H54 (cell line): ENCODE results near the gene HOXB5.

Experiments used
- DNase-seq: peaks from one replicate; pipeline ENCODE4 v3.0.0; 2011; ENCODE audit warnings: low spot score, mixed read lengths; ENCODE audit not compliant: insufficient read length
- FAIRE-seq: peaks from 3 replicates; lab custom pipeline; 2011; peaks lifted over from hg19 to GRCh38; lab: Jason Lieb, UNC
- POLR2A ChIP-seq: IDR thresholded peaks from 2 replicates; pipeline ENCODE4 v1.6.1; 2011; ENCODE audit warnings: low read depth, mild to moderate bottlenecking, low read length

HOXB5 gene

DNA sequence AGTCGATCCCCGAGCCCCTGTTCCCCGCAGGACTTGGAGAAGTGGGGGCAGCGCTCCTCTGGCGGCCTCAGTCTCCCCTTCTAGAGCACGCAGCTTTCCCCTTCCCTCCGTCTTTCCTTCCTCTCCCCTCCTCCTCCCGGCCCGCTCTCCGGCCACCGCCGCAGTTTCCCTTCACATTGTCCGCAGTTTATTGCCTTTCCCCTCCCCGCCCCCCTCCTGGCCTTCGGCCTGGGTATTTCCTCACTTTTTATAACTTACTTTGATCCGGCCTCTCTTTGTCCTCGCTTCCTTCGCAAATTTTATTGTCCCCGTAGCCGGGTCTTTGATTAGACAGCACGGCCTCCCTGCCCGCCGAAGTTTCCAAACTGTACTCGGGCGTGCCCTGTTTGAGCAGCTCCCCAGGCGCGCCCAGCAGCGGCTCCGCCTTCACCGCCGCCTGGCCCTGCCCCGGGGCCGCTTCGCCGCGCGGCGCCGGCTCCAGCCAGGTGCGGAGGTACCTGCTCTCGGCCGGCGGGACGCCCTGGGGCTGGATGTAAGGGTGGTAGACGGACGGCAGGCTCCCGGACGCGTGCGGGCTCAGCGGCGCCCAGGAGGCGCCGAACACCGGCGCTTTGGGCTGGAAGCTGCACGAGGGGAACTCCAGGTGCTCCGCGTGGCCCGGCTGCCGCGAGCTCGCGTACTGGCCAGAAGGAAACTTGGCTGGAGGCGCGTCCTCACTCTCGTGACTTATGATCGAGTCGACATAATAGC is 32.1 kb upstream of the HOXB5 start:
- FAIRE-seq (no peak), DNase-seq (no peak)
- no peak for TF ChIP-seq POLR2A

DNA sequence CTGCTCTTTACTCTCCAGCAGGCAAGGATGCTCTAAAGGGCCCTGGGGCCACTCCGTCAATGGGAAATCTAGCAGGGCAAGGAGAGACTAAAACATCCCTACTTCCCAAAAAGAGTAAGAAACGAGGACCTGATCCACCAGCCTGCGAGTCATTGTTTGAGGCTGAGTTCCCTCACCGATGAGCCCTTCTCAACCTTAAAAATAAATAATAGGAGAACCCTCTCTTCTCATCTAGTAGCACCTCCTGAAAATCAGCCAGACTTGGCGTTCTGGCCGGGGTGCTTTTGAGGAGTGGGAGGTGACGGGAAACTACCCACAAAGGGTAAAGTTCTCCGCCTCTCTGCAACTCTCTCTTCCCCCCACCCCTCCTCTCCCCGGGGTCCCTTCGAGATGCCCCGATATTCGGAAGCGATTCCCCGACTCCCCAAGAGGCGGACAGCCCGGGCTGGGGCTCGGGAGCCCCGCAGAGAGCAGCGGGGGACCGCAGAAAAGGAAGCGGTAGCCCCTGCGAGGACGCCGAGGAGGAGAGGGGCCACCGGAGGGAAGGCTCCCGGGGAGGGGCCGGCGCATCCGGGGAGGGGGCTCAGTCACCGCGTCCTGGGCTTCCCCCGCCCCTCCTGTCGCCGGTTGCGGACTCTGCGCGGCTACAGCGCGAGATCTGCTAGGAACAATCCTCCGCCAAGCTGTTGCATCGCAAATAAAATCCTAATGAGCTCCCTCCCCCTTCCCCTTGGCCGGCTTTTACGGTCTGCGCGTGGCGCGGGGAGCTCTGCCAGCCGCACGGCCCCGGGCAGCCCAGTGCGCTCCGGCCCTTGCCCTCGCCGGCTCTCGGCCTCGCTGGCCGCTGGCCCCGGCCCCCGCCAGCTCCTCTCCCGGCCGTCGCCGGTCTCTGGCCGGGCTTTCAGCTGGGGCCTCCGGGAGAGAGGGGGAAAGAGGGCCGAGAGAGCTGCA is 31.2 kb upstream of the HOXB5 start:
- DNase-seq (no peak), FAIRE-seq (no peak)
- TF ChIP-seq POLR2A = no peak

DNA sequence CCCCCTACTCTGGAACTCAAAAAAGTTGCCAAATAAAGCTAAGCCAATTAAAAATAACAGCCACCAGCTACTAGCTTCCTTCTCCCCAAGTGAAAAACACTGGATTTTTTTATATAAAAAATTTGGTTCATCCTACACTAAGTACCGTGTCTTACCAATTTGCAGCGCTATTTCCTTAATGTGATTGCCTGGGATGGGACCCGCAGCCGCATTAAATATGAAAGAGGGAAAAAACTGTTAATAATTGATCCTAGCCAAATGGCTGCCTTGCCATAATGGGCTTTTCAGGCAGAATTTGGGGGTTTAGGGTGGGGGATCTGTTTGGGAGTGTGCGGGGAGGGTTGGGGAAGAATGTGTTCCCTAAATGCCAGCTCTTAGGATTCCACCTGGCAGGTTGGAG is 30.5 kb upstream of the HOXB5 start:
- TF ChIP-seq POLR2A = no peak
- FAIRE-seq (no peak), DNase-seq (no peak)

DNA sequence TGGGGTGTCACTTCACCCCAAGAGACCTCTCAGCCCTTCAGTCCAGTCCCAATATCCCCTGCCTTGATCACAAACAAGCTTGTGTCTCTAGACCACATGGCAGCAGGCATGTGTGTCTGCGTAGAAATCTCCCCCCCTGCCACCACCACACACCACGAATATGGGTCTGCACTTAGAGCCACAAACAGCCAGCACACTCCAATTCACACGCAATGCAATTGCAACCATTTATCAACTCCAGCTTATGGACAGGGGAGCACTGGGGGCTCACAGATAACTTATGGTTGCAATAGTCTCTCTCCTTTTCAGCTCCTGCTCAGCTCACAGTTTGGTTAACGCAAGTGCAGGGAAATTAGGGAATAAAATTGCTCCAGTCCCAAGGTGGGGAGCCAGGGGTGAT is 30.0 kb upstream of the HOXB5 start:
- no peak for FAIRE-seq
- no peak for DNase-seq
- no peak for TF ChIP-seq POLR2A

DNA sequence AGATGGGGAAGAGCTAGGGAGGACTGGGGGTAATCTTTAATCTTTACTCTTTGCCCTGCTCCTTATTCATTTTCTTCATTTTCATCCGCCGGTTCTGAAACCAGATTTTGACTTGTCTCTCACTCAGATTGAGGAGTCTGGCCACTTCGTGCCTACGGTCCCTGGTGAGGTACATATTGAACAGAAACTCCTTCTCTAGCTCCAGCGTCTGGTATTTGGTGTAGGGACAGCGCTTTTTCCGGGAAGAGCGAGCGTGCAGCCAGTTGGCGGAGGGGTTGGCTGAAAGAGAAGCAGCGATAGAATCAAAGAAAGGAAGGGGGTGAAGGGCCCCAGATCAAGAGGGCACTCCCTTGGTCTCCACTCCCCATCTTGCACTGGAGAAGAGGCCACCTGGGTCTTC is 29.3 kb upstream of the HOXB5 start:
- FAIRE-seq = no peak
- no peak for TF ChIP-seq POLR2A

DNA sequence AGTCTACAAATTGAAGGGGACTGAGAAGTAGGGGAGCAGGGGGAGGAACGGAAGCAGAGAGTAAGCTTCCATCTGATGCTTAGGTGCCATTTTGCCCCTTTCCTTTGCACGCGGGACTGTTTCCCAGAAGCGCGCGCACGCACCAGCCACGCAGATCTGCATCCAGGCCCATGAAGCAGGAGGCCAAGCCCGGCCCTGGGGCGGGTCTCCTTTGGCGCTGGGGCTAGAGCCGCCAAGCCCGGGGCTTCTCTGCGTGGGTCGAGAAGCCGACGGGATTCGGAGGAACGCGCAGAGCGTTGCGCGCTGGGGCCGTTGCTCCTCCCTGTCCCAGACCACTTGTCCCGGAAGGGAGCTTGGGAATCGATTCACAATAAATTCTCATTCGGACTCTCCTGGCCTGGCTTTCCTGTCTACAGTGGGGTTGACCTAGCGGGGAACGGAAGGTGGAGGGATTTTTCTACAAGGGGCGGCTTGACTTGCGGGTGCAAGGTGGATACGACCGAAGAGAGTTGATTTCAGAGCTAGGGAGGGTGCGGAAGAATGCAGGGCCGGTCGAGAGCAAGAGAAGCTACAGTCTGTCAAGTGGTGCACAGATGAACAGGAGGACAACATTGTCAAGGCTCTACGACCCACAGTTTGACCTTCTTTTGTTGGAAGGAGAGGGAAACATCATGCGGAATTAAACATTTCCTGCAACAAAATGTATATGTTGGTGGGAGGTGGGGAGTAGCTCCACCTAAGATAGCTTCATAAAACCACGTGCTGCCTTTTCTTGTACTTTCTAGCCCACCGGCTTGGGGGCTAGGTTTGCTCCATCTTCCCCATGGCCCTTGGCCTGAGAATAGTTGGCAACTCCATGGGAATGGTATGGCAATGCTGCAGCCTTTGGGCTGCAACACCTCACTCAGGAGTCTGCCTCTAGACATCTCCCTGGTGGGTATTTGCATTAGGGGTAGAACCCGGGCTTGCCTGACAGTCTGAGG is 28.1 kb upstream of the HOXB5 start:
- FAIRE-seq (no peak), DNase-seq (no peak)
- no peak for TF ChIP-seq POLR2A

More for the DNA sequence above, 29.3 kb upstream of the HOXB5 start:
- no peak for DNase-seq

DNA sequence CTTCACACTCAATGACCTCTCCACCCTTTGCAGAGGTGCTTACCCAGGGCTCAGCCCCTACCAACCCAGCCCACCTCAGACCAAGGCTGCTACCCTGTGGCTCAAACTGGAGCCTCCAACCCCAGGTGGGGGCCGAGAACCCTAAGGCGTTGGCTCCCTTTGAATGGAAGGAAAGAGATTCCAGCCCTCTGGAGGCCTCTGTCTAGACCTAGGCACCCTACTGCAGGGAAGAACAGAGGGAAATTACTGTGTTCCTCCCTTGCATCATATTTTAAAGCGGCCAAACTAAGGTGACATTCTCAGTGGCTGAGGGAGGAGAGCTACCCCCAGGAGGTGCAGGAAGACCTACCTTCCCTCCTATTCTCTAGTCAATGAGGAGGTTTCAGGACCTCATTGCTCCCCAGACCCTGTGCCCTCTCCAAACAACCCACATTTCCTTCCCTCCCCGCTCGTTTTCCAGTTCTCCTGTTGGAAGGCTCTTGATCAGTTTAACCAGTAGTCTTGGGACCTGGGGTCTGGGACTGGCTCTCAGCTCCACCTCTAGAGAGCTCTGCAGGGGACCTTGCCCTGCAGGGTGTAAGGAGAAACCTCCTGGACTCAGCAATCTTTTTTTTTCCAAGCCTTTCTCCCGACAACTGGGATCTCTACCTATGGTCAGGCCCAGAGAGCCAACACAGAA is 27.0 kb upstream of the HOXB5 start:
- DNase-seq (no peak), FAIRE-seq (no peak)
- no peak for TF ChIP-seq POLR2A

DNA sequence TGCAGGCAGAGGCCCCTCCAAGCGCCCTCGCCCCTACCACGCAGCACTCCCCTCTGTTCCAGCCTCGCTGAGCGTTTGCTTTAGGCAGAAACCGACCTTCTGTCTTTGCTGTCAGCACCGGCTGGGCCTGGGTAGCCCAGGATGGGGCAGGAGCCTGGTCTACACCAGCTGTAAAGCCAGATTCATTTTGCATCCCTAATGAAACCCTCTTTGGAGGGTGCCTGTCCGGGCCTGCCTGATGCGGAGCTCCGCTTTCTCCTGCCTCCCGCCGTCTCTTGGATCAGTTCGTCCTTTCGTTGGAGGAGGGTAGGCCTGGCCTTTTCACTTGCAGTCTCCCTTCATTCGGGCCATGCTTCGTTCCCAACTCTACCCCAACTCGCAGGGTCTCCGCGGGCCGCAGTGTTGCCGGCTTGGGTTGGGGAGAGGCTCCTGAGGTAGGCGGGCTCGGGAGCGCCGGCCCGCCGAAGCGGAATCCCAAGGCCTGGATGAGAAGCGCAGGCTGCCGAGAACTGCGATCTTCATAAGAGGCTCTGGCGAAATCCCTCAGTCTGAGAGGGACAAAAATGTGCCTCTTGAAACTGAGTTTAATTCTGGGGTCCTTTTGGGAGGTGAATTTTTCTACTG is 26.4 kb upstream of the HOXB5 start:
- TF ChIP-seq POLR2A = no peak
- DNase-seq (no peak), FAIRE-seq (no peak)

DNA sequence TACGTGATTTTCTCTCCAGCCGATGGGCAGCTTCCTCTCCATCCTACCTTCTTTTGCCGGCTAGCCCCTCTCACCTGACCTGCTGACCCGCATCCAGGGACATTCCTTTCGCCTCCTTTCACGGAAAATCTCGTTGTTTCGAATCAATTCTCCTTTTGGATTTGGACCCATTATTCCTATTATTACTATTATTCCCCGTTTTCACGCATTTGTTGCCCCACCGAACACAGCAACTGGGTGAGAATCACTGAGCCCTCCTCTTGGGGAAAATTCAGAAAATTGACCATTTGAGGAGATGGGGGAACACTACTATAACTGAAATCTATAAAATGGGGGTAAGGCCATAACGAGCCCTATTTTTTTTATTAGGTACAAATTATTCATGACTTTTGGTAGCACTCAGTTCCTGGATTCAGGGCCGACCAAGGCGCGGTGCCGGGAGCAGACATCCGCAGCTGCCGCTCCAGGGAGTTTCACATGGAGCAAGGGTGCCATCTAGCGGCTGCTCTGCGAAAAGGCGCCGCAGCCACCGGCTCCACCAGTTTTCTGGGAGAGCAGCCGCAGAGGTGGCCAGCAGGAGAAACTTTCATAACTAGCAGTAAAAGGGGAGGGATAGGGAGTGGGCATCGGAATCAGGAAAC is 24.8 kb upstream of the HOXB5 start:
- no peak for FAIRE-seq

DNA sequence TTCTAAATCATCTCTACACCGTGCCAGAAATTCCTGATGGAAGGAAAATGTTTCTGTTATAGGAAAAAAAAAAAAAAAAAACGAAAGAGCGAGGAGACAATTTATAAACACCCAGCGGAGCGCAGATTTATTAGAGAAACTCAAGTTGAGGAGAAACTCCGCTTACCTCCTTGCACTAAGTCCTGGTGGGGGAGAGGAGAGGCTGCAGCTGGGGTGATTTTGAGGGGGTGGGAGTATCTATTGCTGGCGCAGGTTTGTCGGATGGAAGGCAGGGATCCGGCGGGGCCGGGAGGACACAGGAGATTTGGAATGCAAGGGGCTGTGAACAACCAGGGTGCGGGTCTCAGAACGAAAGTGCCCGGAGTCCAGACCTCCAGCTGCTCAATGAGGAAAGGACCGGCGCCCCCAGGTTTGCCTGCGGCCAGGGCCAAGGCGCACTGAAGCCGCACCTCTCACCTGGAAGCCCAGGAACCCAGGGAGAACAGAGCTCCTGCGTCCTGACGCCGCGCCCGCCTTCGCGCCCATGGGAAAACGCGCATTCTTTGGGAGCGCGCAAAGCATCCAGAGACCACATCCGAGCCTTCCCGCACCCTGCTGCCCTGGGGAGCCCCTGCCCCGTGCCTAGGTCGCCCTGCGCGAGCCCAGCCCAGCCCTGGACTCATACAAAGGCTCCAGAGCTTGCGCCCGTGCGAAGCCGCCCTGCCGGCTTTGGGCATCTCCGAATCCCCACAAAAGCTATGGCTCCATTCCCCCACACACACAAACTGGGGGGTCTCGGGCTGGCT is 24.1 kb upstream of the HOXB5 start:
- FAIRE-seq (no peak), DNase-seq (no peak)
- TF ChIP-seq POLR2A = no peak

More for the DNA sequence above, 24.8 kb upstream of the HOXB5 start:
- no peak for TF ChIP-seq POLR2A
- DNase-seq = peak; percentile 97

DNA sequence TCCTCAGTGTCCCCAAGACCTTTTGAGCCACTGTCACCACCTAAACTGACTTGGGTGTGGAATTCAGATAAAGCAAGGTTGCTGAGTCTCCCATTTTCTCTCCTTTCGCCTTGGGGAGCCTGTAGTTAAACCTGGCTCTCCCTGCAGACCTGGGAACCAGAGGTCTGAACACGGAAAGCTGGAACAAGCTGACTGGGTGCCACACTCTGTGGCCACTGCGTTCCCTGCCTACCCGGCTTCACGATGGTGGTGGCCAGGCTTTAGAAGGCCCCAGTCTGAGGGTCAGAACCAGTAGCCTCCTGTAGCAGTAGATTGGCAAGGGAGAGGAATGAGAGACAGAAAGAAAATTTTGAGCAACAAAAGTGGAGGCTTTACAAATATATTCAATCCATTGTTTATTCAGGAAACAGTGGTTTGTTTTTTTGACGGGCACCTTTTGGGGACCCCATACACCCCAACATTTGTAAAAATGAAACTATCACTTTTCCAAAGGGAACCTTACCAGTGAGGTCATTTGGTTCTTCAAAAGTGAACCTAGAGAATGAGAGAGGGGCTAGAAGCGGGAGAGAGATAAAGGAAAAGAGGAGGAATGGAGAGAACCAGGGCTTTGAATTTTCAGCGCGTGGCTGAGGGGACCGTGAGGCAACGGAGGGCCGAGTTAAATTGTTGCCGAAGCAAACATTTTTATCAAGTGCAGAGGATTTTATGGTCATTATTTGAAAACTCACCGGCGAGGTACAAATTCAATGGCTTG is 23.3 kb upstream of the HOXB5 start:
- DNase-seq (no peak), FAIRE-seq (no peak)
- TF ChIP-seq POLR2A = no peak
